ENCODE results near the gene EFCAB11.
A peak's percentile ranks its signal among the peaks of the same experiment; 100 is the strongest.

The EFCAB11 gene

GRCh38 chr14:89807151-89807550 lies 147.4 kb downstream of the EFCAB11 start:
- no peak for DNase-seq

DNA sequence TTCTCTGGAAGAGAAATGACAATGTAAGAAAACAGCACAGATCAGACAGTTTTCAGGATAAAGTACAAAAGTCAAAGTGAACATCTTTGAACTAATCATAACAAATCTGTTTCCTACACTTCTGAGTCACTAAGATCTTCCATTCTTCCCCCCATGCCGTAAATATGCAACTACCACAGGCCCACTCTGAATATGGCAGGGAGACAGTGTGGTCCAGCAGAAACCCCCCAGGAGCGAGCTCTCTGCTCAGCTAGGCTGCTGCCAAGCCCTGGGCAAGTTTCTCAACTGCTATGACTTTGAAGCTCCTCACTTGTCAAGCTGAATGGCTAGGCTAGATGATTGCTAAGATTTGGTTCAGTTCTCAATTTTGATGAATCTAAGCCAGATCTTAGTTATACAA lies 148.1 kb downstream of the EFCAB11 start:
- no peak for DNase-seq

GRCh38 chr14:89805501-89805900 lies 149.0 kb downstream of the EFCAB11 start:
- no peak for DNase-seq

DNA sequence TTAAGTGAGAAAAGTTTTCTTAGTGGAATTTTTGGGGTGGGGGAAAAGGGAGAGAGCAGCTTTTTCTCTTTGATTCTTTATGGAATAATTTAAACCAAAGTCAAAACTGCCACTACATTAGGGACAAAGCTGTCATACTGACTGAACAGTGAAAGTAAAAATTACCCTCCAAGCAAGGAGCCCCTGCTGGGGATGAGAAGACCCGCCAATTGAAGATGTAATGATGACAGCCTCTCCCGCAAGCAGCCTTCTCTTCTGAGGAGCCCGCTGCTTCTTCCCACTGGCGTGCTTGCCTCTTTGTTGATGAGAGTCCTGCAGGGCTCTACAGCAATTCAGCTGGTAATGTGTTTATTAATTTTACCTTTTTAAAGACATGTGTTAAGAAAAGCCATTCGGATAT lies 151.0 kb downstream of the EFCAB11 start:
- no peak for DNase-seq

- no peak for DNase-seq
These were observed 153.4 kb downstream of the EFCAB11 start for GRCh38 chr14:89801136-89801535.

DNA sequence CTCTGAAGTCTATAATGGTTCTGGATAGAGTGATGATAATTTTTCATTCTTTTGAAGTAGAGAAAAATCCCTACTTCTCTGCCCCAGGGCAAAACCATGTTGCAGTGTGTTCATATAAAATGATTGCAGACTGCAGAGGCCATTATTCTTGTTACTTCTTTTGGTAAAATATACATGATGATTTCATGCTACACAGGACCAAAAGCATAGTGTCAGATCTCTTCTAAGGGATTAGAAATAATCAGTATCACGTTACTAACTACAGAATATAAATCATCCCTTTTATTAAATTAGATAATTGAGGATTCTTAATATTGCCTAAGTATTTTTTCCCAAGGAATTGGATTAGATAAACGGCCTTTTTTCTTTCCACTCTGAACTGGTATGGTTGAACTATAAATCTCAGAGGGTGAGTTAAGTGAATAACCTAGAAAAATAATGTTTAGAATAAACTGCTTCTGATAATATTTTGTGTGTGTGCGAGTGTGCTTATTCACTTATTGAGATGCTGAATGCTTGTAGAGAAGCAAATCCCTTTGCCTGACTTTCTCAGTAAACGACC lies 156.2 kb downstream of the EFCAB11 start:
- no peak for DNase-seq

- DNase-seq: no peak
These were observed 157.4 kb downstream of the EFCAB11 start for GRCh38 chr14:89797148-89797547.

DNA sequence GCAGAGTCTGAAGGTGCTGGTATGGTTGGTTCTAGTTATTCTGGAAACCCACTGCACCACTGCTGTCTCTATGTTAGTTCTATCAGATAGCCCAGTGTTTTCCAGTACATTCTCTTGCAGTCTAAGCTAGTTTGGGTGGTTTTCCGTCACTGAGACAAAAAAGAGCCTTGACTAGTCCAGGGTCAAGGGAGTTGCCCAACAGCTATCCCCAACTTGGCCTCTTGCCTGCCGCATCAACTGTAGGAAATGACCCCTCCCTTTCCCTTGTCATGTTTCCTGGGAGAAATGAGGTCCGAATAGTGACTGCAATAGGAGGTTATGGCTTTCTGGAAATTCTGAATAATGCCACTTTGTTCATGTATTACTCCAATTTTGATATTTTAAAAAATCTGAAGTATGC lies 160.4 kb downstream of the EFCAB11 start:
- no peak for DNase-seq

DNA sequence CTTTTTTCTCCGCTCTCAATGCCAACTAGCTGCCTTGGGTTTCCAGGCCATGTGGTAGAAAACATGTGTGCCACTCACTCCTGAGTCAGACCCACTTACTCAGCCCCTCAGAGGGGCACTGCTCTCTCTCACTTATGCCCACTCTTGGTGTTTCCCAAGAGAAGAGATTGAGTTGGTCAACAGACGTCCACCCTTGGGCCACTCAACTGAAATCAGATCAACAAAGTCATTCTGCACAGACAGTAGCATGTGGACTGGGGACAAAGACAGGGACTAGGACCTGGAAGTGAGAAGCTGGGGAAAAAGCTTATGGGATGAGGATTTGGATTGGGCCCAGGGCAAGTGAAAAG lies 161.2 kb downstream of the EFCAB11 start:
- no peak for DNase-seq

DNA sequence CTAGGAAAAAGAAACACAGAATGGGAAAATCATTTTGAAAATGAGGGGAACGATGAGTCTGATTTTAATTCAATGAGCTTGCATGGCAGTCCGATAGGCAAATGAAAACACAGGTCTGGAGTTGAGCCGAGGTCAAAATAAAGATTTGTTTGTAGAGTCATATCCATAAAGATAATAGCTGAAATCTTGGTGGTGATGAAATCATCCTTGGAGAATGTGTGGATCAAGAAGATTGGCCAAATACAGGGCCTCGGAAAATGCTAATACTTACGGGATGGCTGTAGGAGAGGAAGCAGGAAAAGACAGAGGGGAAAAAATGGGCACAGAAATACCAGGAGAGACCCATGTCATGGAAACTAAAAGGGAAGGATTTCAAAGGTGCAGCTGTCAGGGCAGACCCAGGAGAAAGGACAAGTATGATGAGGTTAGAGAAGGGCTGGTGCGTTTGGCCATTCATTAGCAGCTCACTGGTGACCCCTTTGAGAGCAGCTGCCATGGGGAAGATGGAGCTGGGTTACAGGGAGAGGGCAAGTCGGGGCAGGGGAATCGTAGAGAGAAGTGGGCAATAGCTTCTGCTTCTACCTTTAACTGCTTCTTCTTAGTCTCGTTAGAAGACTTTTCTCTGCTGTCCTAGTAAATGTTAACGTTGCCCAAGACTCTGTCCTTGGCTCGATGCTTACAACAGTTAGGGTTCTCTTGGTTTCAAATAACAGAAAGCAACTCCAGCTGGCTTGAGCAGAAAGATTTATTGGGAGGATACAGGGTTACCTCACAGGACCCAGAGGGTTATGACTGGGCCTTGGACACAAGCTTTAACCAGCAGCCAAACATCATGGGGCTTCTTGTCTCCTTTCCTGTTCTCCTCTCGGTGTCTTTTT lies 161.8 kb downstream of the EFCAB11 start:
- no peak for DNase-seq

GRCh38 chr14:89787525-89787924 lies 167.0 kb downstream of the EFCAB11 start:
- DNase-seq: no peak

- no peak for DNase-seq
These were observed 173.5 kb downstream of the EFCAB11 start for GRCh38 chr14:89781046-89781445.

DNA sequence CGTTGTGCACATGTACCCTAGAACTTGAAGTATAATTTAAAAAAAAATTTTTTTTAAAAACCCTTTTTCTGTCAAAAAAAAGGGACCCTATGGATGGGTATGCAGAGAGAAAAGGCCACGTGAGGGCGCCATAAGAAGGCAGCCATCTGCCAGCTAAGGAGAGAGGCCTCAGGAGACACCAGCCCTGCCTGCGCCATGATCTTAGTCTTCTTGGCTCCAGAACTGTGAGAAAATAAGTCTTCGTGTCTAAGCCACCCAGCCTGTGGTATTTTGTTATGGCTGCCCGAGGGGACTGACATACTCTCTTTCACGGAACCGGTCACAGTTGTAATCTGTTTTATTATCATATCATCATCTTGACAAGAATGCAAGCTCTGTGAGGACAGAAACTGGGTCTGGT lies 174.8 kb downstream of the EFCAB11 start:
- no peak for DNase-seq

DNA sequence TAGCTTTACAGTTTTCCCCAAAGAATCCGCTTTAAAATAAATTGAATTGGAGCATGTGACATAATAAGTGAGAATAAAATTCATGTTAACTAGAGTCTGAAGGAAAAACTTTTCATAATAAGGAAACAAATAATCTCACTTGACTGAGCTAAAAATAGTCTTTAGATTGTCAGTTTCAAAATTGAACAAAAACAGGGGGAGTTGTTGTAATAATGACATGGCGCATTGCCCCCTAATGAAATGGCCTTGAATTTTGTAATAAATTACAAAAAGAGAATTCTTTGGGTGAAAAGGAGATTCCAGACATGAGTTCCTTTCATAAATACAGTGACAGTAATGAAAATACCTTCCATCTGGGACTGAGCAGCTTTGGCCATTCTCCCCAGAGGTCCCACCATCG lies 178.6 kb downstream of the EFCAB11 start:
- DNase-seq: no peak

DNA sequence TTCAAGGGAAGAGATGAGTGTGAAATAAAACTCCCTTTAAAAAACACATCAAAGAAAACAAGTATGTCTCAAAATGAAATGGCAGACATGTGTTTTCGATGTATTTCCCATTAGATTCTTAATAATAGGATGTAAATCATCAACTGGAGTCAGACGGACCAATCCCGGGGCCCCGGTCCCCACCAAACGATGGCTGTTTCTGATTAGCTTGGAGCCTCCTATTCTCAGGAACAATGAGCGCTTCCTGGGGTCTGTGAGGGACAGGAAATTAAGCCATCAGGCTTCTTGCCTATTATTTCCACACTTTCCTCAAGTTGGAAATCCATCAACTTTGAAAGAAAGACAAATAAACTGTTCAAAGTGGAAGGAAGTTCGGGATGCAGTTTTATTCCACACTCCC lies 179.4 kb downstream of the EFCAB11 start:
- DNase-seq: no peak

DNA sequence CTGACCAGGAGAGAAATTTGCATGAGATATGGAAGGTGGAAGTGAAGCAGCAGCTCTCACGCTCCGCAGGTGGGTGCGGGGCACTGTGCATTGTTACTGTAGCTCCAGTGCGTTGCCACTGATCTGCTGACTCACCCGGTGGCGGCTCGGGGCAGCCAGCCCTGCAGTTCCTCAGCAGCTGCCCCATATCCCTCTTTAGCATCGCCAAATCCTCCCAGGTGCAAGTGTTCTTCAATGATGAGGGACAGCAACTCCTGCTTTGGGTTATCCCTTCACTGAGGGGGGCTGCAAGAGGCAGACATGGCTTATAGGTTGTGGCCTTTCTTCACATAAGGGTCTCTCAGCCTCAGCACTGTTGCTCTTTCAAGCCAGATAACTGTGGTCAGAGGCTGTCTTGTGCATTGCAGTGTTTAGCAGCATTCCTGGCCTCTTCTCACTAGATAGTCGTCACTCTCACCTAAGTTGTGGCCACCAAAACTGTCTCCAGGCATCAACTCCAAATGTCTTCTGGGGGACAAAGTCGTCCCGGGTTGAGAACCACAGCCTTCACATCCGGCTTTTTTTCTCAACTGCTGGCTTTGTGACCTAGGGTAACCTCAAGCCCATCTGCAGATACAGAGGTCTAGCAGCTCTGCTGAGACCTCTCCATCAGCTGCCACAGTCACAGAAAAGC lies 180.8 kb downstream of the EFCAB11 start:
- peak; percentile 57 for DNase-seq

DNA sequence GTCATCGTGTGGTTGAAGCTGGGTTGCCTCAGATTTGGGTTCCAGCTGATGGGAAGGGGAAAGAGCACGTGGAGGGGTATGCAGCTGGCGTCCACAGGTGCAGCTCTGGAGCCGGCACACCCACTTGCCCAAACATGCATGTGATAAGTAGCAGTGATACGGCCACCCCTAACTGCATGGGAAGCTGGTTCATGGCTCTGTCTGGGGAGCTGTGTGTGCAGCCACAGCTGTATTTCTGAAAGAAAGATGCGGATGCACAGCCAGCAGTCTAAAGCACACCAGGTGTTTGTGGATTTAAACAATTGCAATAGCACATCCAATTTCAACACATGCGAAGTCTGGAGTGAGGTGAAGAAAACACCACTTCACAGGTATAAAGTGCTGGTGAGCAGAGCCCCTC lies 181.4 kb downstream of the EFCAB11 start:
- DNase-seq: no peak

DNA sequence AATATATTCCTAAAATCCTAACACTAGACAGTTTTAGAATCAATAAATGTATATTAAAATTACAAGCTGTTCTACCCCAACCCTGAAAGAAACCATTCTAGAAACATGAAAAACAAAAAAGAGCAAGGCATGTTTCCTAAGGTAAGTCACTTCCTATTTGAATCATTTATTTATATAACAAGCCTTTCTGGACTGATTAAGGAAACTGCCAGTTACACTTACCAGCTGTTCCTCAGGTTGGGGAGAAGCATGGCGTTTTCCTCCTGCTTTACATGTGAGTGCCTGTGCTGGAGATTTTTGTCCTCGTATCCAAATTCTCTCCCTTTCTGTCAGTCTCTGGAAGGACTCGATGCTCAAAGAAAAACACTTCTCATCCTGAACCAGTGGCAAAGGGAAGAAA lies 183.3 kb downstream of the EFCAB11 start:
- no peak for DNase-seq

- DNase-seq: peak; percentile 47
These were observed 186.7 kb downstream of the EFCAB11 start for GRCh38 chr14:89767861-89768268.

- no peak for DNase-seq
These were observed 187.4 kb downstream of the EFCAB11 start for GRCh38 chr14:89767131-89767530.

GRCh38 chr14:89765346-89765745 lies 189.2 kb downstream of the EFCAB11 start:
- no peak for DNase-seq

- DNase-seq: no peak
These were observed 194.4 kb downstream of the EFCAB11 start for GRCh38 chr14:89760086-89760485.

GRCh38 chr14:89757313-89757939 lies 197.1 kb downstream of the EFCAB11 start:
- no peak for DNase-seq

DNA sequence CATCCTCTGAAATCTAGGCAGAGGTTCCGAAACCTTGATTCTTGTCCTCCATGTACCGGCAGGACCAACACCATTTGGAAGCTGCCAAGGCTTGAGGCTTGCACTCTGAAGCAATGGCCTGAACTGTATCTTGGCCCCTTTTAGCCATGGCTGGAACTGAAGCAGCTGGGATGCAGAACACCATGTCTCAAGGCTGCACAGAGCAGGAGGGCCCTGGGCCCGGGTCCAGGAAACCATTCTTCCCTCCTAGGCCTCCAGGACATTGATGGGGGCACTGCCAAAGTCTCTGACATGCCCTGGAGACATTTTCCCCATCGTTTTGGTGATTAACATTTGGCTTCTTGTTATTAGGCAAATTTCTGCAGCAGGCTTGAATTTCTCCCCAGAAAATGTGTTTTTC lies 198.7 kb downstream of the EFCAB11 start:
- DNase-seq: no peak

Measured in activated CD4-positive, CD25-positive, alpha-beta regulatory T cell treated with anti-CD3 and anti-CD28 coated beads, Interleukin-2, amount 50 U/mL, for 72 hours (primary cell).